Measurements from ENCODE around the gene PCBP3.

- no peak for TF ChIP-seq CTCF (optimal IDR thresholded peaks at IDR 0.05 in 1 of 3, IDR thresholded peaks at IDR 0.05 in 1 of 3, conservative IDR thresholded peaks at IDR 0.05 in 1 of 3; ENCODE audit: extremely low read depth in 1 of 3, insufficient read depth in 2 of 3, low read length in 3 of 3)
- no peak for TF ChIP-seq EZH2 (IDR thresholded peaks at IDR 0.05; ENCODE audit: low read length)
These were observed 43.3 kb upstream of the PCBP3 start for GRCh38 chr21:45600248-45600647.
